ENCODE data around the gene POLR1F.
A peak's percentile ranks its signal among the peaks of the same experiment; 100 is the strongest.

Gene POLR1F

DNA sequence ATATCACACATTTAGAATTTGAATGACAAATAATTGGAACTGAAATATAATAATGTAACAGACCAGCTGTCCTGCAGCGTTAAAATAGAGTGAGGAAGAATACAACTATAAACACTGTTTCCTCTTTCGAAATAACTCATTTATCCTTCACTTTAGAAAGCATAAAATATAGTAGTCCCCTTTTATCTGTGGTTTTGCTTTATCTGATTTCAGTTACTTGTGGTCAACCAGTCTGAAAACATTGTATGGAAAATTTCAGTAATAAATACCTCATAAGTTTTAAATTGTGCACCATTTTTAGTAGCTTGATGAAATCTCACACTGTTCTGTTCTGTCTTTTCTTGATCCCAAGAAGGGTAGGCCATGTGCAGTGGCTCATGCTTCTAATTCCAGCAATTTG, 31.7 kb downstream of the POLR1F start:
- TF ChIP-seq, protein P1, sequence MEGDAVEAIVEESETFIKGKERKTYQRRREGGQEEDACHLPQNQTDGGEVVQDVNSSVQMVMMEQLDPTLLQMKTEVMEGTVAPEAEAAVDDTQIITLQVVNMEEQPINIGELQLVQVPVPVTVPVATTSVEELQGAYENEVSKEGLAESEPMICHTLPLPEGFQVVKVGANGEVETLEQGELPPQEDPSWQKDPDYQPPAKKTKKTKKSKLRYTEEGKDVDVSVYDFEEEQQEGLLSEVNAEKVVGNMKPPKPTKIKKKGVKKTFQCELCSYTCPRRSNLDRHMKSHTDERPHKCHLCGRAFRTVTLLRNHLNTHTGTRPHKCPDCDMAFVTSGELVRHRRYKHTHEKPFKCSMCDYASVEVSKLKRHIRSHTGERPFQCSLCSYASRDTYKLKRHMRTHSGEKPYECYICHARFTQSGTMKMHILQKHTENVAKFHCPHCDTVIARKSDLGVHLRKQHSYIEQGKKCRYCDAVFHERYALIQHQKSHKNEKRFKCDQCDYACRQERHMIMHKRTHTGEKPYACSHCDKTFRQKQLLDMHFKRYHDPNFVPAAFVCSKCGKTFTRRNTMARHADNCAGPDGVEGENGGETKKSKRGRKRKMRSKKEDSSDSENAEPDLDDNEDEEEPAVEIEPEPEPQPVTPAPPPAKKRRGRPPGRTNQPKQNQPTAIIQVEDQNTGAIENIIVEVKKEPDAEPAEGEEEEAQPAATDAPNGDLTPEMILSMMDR (IDR thresholded peaks at IDR 0.05; ENCODE audit: insufficient read depth, missing control alignments): no peak
- FAIRE-seq: no peak
- DNase-seq (ENCODE audit: insufficient read length, low spot score): no peak

DNA sequence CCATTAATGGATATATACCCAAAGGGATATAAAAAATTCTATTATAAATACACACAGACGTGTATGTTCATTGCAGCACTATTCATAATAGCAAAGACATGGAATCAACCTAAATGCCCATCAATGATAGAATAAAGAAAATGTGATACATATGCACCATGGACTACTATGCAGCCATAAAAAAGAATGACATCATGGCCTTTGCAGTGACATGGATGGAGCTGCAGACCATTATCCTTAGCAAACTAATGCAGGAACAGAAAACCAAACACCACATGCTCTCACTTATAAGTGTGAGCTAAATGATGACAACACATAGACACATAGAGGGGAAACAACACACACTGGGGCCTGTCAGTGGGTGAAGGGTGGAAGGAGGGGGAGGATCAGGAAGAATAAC, 33.0 kb downstream of the POLR1F start:
- TF ChIP-seq, protein P1 (IDR thresholded peaks at IDR 0.05; ENCODE audit: insufficient read depth, missing control alignments): no peak
- DNase-seq (ENCODE audit: insufficient read length, low spot score) (no peak), FAIRE-seq (no peak)

DNA sequence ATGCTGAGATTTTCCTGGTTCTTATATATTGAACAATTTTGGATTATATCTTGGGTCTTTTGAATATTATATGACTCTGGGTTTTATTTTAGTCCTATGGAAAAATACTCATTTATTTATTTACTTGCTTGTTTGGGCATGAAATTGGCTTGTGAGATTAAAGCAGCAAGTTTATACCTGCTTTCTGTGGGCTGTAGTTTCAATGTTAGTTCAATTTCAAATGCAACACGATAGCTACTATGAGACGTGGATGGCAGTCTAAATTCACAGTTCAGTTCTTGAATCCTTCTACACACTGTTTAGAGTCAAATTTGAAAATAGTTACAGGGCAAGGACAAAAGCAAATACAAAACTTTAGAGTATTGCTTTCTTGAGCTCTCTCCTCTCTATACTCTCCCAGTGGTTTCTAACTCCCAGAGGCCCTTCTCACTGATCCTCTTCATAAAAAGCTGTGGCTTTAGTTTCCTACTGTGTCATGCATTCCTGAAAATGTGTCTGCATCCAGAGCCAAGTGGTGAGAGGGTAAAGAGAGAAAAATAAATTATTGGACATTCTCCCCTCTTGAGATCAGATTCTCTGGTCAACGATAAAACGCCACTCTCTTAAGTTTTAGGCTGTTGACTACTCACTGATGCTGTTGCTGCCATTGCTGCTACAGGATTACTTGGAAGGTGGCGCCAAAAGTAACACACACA, 34.4 kb downstream of the POLR1F start:
- DNase-seq (ENCODE audit: insufficient read length, low spot score) (no peak), FAIRE-seq (no peak)
- TF ChIP-seq, protein P1 (IDR thresholded peaks at IDR 0.05; ENCODE audit: insufficient read depth, missing control alignments): no peak

DNA sequence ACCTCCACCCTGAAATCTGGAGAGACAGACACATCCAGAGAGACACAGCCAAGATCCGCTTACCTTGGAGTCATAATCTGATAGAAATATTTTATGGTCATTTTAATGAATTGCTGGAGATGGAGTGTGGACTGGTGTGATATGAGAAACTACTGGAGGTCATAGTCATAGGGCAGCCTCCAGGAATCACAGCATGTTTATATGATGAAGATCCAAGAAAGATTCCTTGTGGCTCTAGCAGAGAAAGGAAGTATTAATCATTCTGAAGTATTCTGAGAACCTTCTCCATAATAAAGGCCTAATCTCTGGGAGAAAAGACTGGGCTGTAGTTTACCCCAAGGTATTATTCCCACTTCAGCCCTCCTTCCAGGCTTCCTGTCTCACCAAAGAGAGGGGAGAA, 38.0 kb downstream of the POLR1F start:
- no peak for FAIRE-seq
- TF ChIP-seq, protein P1 (IDR thresholded peaks at IDR 0.05; ENCODE audit: insufficient read depth, missing control alignments): no peak
- no peak for DNase-seq (ENCODE audit: insufficient read length, low spot score)

DNA sequence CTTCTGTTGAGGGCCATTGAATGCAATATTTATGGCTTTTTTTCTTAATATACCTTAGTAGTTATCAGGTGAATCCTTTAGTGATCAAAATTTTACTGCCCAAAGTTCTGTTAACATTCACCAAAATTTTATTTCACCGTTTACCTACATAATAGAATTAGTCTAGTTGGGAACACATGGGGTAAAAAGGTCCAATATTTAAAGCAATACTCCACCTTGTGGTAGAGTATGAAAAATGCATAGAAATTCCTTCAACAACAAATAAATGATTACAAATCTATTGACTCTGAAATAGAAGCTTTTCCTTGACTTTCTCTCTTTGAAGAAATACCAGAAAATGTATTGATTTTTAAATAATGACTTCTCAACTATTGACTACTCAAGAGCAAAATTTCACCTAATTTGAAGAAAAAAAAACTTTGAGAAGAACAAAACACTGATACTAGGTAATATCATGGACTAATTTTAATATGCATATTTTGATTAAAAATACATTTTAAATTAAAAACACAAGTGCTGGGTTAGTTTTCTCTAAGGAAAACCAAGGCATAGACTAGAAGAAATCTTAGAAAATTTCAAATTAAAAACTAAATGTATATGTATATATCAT, 43.3 kb downstream of the POLR1F start:
- peak; percentile 88 for FAIRE-seq
- TF ChIP-seq, protein P1 (IDR thresholded peaks at IDR 0.05; ENCODE audit: insufficient read depth, missing control alignments): peak; percentile 73
- DNase-seq (ENCODE audit: insufficient read length, low spot score): no peak

DNA sequence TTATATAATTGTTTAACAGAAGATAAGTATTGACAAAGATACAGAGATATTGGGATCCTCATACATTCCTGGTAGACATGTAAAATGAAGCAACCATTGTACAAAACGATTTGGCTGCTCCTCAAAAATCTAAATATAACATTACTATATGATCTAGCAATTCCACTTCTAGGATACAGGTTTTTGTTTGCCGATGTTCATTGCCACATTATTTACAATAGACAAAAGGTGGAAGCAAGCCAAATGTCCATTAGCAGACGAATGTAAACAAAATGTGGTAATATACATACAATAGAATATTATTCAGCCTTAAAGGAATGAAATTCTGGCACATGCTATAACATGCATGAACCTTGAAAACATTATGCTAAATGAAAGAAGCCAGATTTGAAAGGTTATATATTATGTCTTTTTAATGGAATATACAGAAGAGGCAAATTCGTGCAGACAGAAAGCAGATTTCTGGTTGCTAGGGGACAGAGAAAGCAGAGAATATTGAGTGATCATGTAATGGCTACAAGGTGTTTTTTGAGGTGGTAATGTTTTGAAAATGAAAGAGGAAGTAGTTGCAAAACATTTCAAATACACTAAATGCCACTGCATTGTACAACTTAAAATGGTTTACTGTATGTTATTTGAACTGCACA, 44.9 kb downstream of the POLR1F start:
- TF ChIP-seq, protein P1 (IDR thresholded peaks at IDR 0.05; ENCODE audit: insufficient read depth, missing control alignments): no peak
- FAIRE-seq (no peak), DNase-seq (ENCODE audit: insufficient read length, low spot score) (no peak)

DNA sequence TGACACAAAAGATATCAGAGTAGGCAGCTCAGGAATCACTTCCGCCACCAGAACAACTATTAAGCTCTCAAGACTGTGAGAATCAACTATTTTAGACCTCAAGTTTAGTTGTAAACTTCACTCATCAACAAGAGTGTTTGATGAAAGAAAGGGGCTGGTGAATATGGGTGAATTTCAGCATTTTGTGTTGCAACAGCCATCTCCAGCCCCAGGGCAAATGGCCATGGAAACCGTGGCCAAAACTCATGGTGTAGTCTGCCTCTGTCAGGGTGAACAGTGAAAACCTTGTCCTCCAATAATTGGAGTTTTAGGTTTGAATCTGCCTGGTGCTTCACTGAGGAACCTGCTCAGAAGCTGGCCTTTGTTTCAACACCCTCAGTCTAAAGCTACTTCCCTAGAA, 60.0 kb downstream of the POLR1F start:
- TF ChIP-seq, protein P1 (IDR thresholded peaks at IDR 0.05; ENCODE audit: insufficient read depth, missing control alignments): no peak
- no peak for DNase-seq (ENCODE audit: insufficient read length, low spot score)
- FAIRE-seq: no peak

Measured in D721Med (cell line).